ENCODE data around the gene TBL1Y. TPM values are rescaled to one million over a fixed set of nuclear protein-coding genes. Genes with fewer than 3 reads are reported as not detected.

TBL1Y gene
- polyA plus RNA-seq, 4 donors = 0.03 to 2.6 TPM; not detected in 2

Other genes starting within 250 kb of the TBL1Y start
- gene AMELY, start 1.1 kb downstream of the TBL1Y start, polyA plus RNA-seq = not detected

All from small intestine (tissue), 4 donors.